Glutamatergic neuron (in vitro differentiated cells): ENCODE data around the gene PLCB4. TPM values are rescaled to one million over a fixed set of nuclear protein-coding genes. Genes with fewer than 3 reads are reported as not detected.
A peak's percentile ranks its signal among the peaks of the same experiment; 100 is the strongest.

Experiments used
- DNase-seq: peaks from one replicate; pipeline ENCODE4 v3.0.0; 2022
- H3K27ac Mint-ChIP-seq: one replicate; pipeline ENCODE4 v1.8.0; 2020; ENCODE audit warnings: mild to moderate bottlenecking, mixed read lengths, inconsistent platforms; ENCODE audit not compliant: unreplicated experiment
- H3K27me3 Mint-ChIP-seq: one replicate; pipeline ENCODE4 v1.8.0; 2020; ENCODE audit warnings: mild to moderate bottlenecking, moderate library complexity, mixed read lengths, inconsistent platforms; ENCODE audit not compliant: unreplicated experiment
- H3K36me3 Mint-ChIP-seq: one replicate; pipeline ENCODE4 v1.8.0; 2020; ENCODE audit warnings: mild to moderate bottlenecking, mixed read lengths, inconsistent platforms; ENCODE audit not compliant: unreplicated experiment
- H3K4me1 Mint-ChIP-seq: one replicate; pipeline ENCODE4 v1.8.0; 2020; ENCODE audit warnings: mild to moderate bottlenecking, low read depth, mixed read lengths, inconsistent platforms; ENCODE audit not compliant: unreplicated experiment
- H3K4me3 Mint-ChIP-seq: one replicate; pipeline ENCODE4 v1.8.0; 2020; ENCODE audit warnings: mild to moderate bottlenecking, mixed read lengths, inconsistent platforms; ENCODE audit not compliant: unreplicated experiment
- H3K9me3 Mint-ChIP-seq: one replicate; pipeline ENCODE4 v1.8.0; 2020; ENCODE audit warnings: mild to moderate bottlenecking, moderate library complexity, mixed read lengths, inconsistent platforms; ENCODE audit not compliant: unreplicated experiment
- total RNA-seq: library from RNA; stranded (reverse); fragmentation: NEBNext Ultra II Directional; extraction: Animal tissue kit (Norgen Biotek cat#: 25700); gene quantifications from one replicate; pipeline ENCODE4 v1.2.1, GENCODE V29; 2021; ENCODE audit not compliant: unreplicated experiment
- TF ChIP-seq, protein P1 (sequence below): fragments of 200-600 bp; sonication (generic); IDR thresholded peaks from one replicate; pipeline ENCODE4 v1.5.0; 2021; ENCODE audit not compliant: partially characterized antibody, unreplicated experiment

The PLCB4 gene
- total RNA-seq, 1 donor from 2014 or later = 28.9 TPM

DNA sequence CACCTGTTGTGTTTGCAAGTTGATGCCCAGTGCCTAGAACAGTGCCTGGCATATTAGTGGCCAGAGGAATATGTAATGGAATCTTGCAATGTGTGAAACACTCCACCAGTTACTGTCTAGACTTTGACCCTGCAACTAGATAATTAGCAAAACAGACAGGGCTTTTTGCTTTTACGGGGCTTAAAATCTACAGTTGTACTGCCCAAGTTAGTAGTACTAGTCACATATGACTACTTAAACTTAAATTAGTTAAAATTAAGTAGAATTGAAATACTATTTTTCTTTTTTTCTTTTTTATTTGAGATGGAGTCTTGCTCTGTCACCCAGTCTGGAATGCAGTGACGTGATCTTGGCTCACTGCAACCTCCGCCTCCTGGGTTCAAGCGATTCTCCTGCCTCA lies 44.3 kb upstream of the PLCB4 start:
- TF ChIP-seq, protein P1, sequence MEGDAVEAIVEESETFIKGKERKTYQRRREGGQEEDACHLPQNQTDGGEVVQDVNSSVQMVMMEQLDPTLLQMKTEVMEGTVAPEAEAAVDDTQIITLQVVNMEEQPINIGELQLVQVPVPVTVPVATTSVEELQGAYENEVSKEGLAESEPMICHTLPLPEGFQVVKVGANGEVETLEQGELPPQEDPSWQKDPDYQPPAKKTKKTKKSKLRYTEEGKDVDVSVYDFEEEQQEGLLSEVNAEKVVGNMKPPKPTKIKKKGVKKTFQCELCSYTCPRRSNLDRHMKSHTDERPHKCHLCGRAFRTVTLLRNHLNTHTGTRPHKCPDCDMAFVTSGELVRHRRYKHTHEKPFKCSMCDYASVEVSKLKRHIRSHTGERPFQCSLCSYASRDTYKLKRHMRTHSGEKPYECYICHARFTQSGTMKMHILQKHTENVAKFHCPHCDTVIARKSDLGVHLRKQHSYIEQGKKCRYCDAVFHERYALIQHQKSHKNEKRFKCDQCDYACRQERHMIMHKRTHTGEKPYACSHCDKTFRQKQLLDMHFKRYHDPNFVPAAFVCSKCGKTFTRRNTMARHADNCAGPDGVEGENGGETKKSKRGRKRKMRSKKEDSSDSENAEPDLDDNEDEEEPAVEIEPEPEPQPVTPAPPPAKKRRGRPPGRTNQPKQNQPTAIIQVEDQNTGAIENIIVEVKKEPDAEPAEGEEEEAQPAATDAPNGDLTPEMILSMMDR = no peak
- Mint-ChIP-seq H3K27ac (no peak overlapping the region), H3K4me3 (no peak overlapping the region), H3K27me3 (no peaks in the 10 kb centered on the region), H3K4me1 (peaks cover 3% of the 10 kb centered on the region), H3K9me3 (no peaks in the 10 kb centered on the region), H3K36me3 (no peaks in the 10 kb centered on the region)
- DNase-seq = no peak

DNA sequence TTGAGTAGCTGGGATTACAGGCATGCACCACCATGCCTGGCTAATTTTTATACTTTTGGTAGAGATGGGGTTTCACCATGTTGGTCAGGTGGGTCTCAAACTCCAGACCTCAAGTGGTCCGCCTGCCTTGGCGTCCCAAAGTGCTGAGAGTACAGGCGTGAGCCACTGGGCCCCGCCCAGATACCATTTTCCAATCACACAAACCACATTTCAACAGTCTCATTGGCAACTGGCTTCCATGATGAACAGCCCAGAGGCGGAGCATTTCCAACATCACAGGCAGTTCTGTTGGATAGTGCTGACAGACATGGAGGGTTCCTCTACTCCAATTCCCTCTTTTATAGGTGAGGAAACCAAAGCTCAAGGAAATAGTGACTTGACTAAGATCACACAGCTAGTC lies 43.9 kb upstream of the PLCB4 start:
- H3K27ac Mint-ChIP-seq = no peak overlapping the region
- H3K4me1 Mint-ChIP-seq = peaks cover 3% of the 10 kb centered on the region
- H3K36me3 Mint-ChIP-seq = no peaks in the 10 kb centered on the region
- TF ChIP-seq, protein P1 = no peak
- no peaks in the 10 kb centered on the region for H3K9me3 Mint-ChIP-seq
- no peak for DNase-seq
- no peaks in the 10 kb centered on the region for H3K27me3 Mint-ChIP-seq
- H3K4me3 Mint-ChIP-seq = no peak overlapping the region

- no peak for DNase-seq
- no peaks in the 10 kb centered on the region for H3K9me3 Mint-ChIP-seq
Measured at GRCh38 chr20:9025643-9026042, 43.2 kb upstream of the PLCB4 start.

GRCh38 chr20:9027626-9028025 lies 41.3 kb upstream of the PLCB4 start:
- TF ChIP-seq, protein P1 = no peak
- Mint-ChIP-seq H3K27me3 (no peaks in the 10 kb centered on the region), H3K4me3 (no peak overlapping the region), H3K4me1 (peaks cover 3% of the 10 kb centered on the region), H3K9me3 (no peaks in the 10 kb centered on the region), H3K27ac (no peak overlapping the region), H3K36me3 (no peaks in the 10 kb centered on the region)
- no peak for DNase-seq

More at GRCh38 chr20:9025643-9026042, 43.2 kb upstream of the PLCB4 start:
- no peak overlapping the region for H3K4me3 Mint-ChIP-seq
- H3K36me3 Mint-ChIP-seq = no peaks in the 10 kb centered on the region
- TF ChIP-seq, protein P1 = no peak
- H3K4me1 Mint-ChIP-seq = peaks cover 3% of the 10 kb centered on the region
- H3K27ac Mint-ChIP-seq = no peak overlapping the region
- H3K27me3 Mint-ChIP-seq = no peaks in the 10 kb centered on the region

- Mint-ChIP-seq H3K27me3 (no peaks in the 10 kb centered on the region), H3K9me3 (peaks cover 2% of the 10 kb centered on the region), H3K4me1 (peaks cover 3% of the 10 kb centered on the region), H3K4me3 (no peak overlapping the region), H3K27ac (no peak overlapping the region), H3K36me3 (no peaks in the 10 kb centered on the region)
- TF ChIP-seq, protein P1 = no peak
- DNase-seq = peak; percentile 36
Measured at GRCh38 chr20:9028419-9028818, 40.5 kb upstream of the PLCB4 start.
